Measurements from ENCODE around the gene KIF21B.

DNA sequence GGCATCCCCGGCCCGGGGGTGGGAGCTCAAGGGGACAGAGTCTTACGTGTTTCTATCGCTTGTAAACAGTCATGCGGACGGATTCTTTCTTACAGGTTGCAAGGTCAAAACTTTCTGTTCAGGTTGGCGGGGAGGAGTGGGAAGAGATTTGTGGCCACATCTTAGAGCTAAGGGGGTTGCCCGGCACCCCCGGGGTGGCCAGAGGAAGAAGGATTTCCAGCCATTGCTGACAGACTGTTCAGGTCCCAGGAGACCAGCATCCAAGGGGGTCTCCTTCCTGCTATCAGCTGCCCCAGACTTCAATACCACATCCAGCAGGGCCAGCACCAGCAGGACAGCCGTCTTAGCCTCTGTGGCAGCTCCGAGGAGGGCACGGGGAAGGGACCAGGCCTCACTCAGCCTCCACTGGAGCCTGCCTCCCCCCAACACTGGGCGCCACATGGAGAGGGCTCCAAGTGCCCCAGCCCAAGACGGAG, 52.0 kb downstream of the KIF21B start:
- TF ChIP-seq, protein P1, sequence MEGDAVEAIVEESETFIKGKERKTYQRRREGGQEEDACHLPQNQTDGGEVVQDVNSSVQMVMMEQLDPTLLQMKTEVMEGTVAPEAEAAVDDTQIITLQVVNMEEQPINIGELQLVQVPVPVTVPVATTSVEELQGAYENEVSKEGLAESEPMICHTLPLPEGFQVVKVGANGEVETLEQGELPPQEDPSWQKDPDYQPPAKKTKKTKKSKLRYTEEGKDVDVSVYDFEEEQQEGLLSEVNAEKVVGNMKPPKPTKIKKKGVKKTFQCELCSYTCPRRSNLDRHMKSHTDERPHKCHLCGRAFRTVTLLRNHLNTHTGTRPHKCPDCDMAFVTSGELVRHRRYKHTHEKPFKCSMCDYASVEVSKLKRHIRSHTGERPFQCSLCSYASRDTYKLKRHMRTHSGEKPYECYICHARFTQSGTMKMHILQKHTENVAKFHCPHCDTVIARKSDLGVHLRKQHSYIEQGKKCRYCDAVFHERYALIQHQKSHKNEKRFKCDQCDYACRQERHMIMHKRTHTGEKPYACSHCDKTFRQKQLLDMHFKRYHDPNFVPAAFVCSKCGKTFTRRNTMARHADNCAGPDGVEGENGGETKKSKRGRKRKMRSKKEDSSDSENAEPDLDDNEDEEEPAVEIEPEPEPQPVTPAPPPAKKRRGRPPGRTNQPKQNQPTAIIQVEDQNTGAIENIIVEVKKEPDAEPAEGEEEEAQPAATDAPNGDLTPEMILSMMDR (IDR thresholded peaks at IDR 0.05) = no peak
- TF ChIP-seq POLR2A (IDR thresholded peaks at IDR 0.05) = no peak
- TF ChIP-seq POLR2AphosphoS5 (IDR thresholded peaks at IDR 0.05) = no peak

Data from sigmoid colon (tissue), 4 donors.